Choroid plexus epithelial cell (primary cell): ENCODE measurements around the gene NFIX.

ENCODE experiments used
- DNase-seq: peaks from one replicate; pipeline ENCODE4 v3.0.0-alpha.2; 2010; ENCODE audit warnings: low read depth
- H3K4me3 ChIP-seq: 2 replicates; pipeline ENCODE4 v1.5.1; 2011; ENCODE audit warnings: low read depth, mild to moderate bottlenecking, control low read depth, low read length, moderate library complexity
- CTCF ChIP-seq: conservative IDR thresholded peaks from 2 replicates; pipeline ENCODE4 v1.5.1; 2011; ENCODE audit warnings: low read depth, mild to moderate bottlenecking, control low read depth, inconsistent platforms, low read length, moderate library complexity

The NFIX gene

GRCh38 chr19:13040232-13040947, 45.1 kb downstream of the NFIX start:
- no peak for DNase-seq
- no peak for TF ChIP-seq CTCF
- H3K4me3 ChIP-seq, result no peak overlapping the region

DNA sequence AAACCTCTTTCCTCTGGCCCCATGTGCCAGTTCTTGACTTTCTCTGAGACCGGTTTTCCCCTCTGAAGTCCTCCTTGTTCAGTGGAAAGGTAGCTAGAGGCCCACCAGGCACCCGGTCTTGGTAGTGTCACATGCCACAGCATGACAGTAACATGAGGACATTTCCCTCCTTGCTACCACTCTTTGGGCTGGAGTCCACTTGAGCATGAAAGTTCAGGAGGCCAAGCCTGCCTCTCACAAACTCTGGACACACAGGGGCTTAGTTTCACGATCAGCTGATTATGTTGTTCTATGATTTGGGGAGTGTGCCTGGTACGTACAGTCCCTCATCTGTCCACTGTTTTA, 45.6 kb downstream of the NFIX start:
- no peak overlapping the region for H3K4me3 ChIP-seq
- DNase-seq, result no peak
- TF ChIP-seq CTCF, result no peak

DNA sequence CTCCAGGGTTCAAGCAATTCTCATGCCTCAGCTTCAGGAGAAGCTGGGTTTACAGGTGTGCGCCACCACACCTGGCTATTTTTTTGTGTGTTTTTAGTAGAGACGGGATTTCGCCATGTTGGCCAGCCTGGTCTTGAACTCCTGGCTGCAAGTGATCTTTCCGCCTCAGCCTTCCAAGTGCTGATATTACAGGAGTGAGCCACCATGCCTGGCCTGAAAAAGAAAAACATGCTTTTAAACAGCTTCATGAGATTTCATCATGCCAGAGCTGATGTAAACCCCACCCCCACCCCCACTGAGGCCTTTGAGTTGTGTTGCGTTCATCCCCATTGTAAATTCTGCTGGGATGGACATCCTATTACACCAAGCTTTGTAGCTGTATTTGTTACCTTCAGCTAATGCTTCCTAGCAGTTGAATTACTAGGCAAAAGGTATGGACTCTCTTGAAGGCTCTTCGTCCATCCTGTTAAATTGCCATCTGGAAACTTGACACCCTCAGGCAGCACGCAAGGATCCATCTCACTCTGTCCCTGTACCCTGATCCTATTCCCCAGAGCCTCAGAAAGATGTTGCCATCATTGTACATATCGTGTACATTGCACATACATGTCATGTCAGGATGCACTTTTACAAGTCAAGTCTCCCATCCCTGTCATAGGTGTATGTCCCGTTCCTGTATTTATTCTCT, 47.3 kb downstream of the NFIX start:
- DNase-seq, result peak; percentile 63
- no peak for TF ChIP-seq CTCF
- no peak overlapping the region for H3K4me3 ChIP-seq

GRCh38 chr19:13043285-13043684, 48.0 kb downstream of the NFIX start:
- H3K4me3 ChIP-seq, result no peak overlapping the region
- no peak for DNase-seq
- no peak for TF ChIP-seq CTCF

DNA sequence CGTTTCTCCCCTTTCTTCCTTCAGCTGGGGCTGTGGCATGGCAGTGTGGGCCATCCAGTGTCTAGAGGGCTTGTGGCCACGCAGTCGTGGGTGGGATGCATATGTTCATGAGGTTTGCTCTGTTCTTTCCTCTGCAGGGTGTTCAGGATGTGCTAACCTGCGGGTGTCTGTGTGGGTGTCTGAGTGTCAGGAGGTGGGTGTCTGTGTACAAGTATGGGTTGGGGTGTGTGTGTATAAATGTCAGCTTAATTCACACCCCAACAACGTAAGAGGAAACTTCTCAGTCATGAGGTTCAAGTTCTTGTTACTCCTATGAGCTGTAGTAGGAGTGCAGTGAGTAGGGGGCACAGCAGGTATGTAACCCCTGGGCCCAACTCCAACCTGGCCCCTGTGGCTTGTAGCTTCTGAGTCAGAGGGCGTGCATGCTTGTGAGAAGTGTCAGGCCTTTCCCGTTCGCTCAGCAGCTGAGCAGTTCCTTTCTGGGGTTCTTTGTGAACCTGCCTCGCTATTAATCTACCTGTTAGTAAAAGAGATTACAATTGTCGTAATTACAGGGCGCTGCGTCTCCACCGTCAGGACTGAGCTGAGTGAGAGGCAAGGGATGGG, 49.1 kb downstream of the NFIX start:
- H3K4me3 ChIP-seq, result no peak overlapping the region
- peak; percentile 74 for DNase-seq
- no peak for TF ChIP-seq CTCF

DNA sequence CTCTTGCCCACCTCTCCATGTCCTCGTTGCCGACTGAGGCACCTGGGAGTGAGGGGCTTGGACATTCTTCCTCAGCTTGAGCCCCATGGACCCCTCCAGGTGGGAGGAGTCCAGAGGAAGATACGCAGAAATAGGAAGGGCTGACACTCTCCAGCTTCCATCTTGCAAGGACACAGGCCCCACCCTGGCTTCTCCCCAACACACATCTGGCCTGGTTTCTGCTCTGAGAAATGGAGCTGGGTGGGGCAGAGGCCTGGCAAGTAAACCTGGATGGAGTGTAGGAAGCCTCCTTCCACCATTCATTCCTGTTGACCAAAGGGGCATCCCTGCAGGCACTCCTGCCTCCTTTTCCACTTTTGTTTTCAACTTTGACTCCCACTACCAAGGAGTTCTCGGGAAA, 50.5 kb downstream of the NFIX start:
- no peak for TF ChIP-seq CTCF
- no peak overlapping the region for H3K4me3 ChIP-seq
- no peak for DNase-seq
